ENCODE measurements around the gene VCPKMT. TPM values are rescaled to one million over a fixed set of nuclear protein-coding genes. Genes with fewer than 3 reads are reported as not detected.

Gene VCPKMT
- total RNA-seq, 4 donors from 2014 or later, result 5.8 to 10.0 (median 7.0) TPM

DNA sequence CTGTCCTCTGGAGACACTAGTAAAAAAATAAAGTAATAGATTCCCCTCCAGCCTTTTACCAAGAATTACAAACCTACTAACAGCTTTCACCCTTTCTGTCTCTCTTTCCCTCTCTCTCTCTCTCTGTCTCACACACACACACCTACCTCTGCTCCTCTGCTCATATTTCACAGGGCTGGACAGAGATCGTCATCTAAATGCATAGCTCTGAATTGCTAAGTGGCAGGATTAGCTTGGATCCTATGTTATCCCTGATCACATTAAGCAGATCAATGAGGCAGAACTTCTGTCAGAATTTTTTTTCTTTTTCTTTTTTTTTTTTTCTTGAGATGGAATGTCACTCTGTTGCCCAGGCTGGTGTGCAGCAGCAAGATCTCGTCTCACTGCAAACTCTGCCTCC is 22.9 kb downstream of the VCPKMT start:
- Histone ChIP-seq H3K4me1 (no peaks in the 10 kb centered on the region), H3K36me3 (peaks cover 0 to 4% (median 0%) of the 10 kb centered on the region in 3 donors), H3K27me3 (no peaks in the 10 kb centered on the region), H3K27ac (no peak overlapping the region), H3K9me3 (no peaks in the 10 kb centered on the region), H3K4me3 (no peak overlapping the region)
- no peak for TF ChIP-seq POLR2A (IDR thresholded peaks at IDR 0.05)
- TF ChIP-seq, protein P1, sequence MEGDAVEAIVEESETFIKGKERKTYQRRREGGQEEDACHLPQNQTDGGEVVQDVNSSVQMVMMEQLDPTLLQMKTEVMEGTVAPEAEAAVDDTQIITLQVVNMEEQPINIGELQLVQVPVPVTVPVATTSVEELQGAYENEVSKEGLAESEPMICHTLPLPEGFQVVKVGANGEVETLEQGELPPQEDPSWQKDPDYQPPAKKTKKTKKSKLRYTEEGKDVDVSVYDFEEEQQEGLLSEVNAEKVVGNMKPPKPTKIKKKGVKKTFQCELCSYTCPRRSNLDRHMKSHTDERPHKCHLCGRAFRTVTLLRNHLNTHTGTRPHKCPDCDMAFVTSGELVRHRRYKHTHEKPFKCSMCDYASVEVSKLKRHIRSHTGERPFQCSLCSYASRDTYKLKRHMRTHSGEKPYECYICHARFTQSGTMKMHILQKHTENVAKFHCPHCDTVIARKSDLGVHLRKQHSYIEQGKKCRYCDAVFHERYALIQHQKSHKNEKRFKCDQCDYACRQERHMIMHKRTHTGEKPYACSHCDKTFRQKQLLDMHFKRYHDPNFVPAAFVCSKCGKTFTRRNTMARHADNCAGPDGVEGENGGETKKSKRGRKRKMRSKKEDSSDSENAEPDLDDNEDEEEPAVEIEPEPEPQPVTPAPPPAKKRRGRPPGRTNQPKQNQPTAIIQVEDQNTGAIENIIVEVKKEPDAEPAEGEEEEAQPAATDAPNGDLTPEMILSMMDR (IDR thresholded peaks at IDR 0.05), result no peak
- no peak for DNase-seq

DNA sequence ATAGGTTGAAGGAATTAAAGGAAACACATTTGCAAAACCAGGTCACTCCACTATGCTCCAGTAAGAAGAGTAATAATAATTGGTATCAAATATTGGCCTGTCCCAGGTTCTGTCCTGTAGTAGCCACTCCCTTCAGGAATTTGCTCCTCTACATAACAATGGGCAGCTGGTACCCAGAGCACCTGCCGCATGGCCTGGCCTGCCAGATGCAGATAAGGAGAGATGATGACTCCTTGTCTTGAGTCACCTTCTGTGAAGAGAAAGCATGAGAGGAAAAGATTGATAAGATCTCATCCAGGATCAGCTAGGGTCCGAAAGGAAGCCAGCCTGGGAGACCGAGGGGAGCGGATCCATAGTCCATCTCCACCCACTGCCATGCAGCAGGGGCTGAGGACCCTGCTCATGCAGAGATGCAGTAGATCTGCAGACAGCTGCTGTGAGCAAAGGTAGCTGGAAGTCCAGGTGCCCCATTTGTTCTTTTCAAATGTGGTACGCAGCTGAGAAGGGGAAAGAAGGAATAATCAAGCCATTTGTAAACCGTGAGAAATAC is 24.3 kb downstream of the VCPKMT start:
- Histone ChIP-seq H3K4me3 (no peak overlapping the region), H3K27me3 (no peaks in the 10 kb centered on the region), H3K27ac (no peak overlapping the region), H3K4me1 (peaks cover 0 to 8% (median 0%) of the 10 kb centered on the region in 4 donors), H3K9me3 (no peaks in the 10 kb centered on the region), H3K36me3 (peaks cover 0 to 5% (median 0%) of the 10 kb centered on the region in 3 donors)
- TF ChIP-seq POLR2A (IDR thresholded peaks at IDR 0.05), result no peak
- TF ChIP-seq, protein P1 (IDR thresholded peaks at IDR 0.05), result no peak
- DNase-seq, result no peak

DNA sequence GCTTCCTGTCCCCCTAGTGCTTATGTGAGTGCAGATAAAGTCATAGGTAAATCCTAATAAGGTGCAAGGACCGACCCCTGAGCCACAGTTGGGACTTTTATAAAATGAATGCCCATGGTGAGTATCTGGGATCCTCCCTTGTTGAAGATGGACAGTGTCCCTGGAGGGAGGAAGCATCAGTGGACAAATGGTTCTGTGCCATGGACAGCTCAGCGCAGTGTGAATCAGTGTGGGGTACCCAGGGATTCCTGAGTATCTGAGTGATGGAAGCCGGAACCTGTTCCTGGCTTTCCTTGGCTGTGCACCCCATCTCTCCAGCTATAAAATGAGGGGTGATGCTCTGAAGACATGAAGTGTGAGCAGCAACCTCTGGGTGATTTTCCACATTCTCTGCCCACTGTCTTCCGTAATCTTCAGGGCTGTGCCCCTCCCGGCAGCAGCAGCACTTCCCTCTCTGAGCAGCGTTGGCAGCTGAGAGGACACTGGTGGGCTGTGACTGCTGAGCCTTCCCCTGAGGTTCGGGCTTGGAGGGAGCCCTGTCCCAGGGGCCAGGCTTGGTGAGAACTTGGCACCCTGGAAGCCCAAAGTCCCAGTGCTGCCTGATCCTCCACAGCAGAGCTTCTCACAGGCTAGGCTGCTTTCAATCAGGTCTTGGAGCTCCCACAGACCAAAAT is 25.0 kb downstream of the VCPKMT start:
- no peak overlapping the region for H3K4me3 ChIP-seq
- no peaks in the 10 kb centered on the region for H3K9me3 ChIP-seq
- peaks cover 0 to 8% (median 0%) of the 10 kb centered on the region in 4 donors for H3K4me1 ChIP-seq
- H3K27ac ChIP-seq, result no peak overlapping the region
- TF ChIP-seq, protein P1 (IDR thresholded peaks at IDR 0.05), result no peak
- no peak for TF ChIP-seq POLR2A (IDR thresholded peaks at IDR 0.05)
- peaks cover 0 to 5% (median 0%) of the 10 kb centered on the region in 3 donors for H3K36me3 ChIP-seq
- no peak for DNase-seq
- no peaks in the 10 kb centered on the region for H3K27me3 ChIP-seq

DNA sequence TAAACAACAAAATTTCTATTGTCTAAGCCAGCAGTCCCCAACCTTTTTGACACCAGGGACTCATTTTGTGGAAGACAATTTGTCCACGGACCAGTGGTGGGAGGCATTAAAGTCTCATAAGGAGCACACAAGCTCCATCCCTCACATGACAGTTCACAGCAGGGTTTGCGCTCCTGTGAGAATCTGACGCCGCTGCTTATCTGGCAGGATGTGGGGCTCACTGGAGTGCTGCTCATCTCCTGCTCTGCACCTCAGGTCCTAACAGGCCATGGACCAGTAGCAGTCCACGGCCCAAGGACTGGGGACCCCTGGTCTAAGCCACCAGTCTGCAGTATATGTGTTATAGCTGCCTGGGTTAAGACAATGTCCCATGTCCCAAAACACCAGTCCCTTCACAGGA is 27.2 kb downstream of the VCPKMT start:
- no peak for DNase-seq
- H3K27ac ChIP-seq, result no peak overlapping the region
- H3K9me3 ChIP-seq, result no peaks in the 10 kb centered on the region
- H3K4me1 ChIP-seq, result peaks cover 0 to 13% (median 2%) of the 10 kb centered on the region in 4 donors
- H3K4me3 ChIP-seq, result no peak overlapping the region
- H3K27me3 ChIP-seq, result no peaks in the 10 kb centered on the region
- H3K36me3 ChIP-seq, result peaks cover 0 to 5% (median 0%) of the 10 kb centered on the region in 3 donors
- TF ChIP-seq, protein P1 (IDR thresholded peaks at IDR 0.05), result no peak
- TF ChIP-seq POLR2A (IDR thresholded peaks at IDR 0.05), result no peak

DNA sequence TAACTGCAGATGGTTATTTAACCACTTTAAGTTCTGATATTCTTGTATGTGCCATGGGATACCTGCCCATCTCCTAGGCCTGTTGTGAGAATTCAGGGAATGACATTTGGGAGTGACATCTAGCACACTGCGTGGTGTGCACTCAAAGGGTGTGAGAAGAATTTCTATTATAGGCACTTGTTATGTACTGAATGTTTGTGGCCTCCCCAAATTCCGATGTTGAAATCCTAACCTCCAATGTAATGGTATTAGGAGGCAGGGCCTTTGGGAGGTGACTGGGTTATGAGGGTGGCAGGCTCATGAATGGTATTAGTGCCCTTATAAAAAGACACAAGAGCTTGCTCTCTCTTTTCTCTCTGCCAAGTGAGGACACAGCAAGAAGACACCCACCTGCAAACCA is 27.6 kb downstream of the VCPKMT start:
- Histone ChIP-seq H3K27ac (no peak overlapping the region), H3K27me3 (no peaks in the 10 kb centered on the region), H3K36me3 (peaks cover 0 to 5% (median 0%) of the 10 kb centered on the region in 3 donors), H3K4me3 (no peak overlapping the region), H3K4me1 (peaks cover 0 to 18% (median 3%) of the 10 kb centered on the region in 4 donors), H3K9me3 (no peaks in the 10 kb centered on the region)
- no peak for TF ChIP-seq POLR2A (IDR thresholded peaks at IDR 0.05)
- TF ChIP-seq, protein P1 (IDR thresholded peaks at IDR 0.05), result no peak
- DNase-seq, result no peak

All from Peyer's patch (tissue), 4 donors.